Thyroid gland (tissue), 4 donors: Measurements from ENCODE around the gene C4orf50.

Source experiments
- CTCF ChIP-seq, 6 experiments: fragments of 200-600 bp in 3 of 6; fragments of 450-650 bp in 3 of 6; sonication (generic) in 3 of 6; IDR thresholded peaks; one replicate each; pipeline ENCODE4 v1.5.1; 2016 to 2019; ENCODE audit warnings: antibody characterized with exemption in 6 of 6, mild to moderate bottlenecking in 2 of 6, inconsistent platforms in 1 of 6, moderate library complexity in 1 of 6
- POLR2A ChIP-seq, 2 donors: fragments of 450-650 bp; IDR thresholded peaks; one replicate each; pipeline ENCODE4 v1.6.1; 2017; ENCODE audit warnings: antibody characterized with exemption in 2 of 2, mild to moderate bottlenecking in 2 of 2, moderate library complexity in 1 of 2

DNA sequence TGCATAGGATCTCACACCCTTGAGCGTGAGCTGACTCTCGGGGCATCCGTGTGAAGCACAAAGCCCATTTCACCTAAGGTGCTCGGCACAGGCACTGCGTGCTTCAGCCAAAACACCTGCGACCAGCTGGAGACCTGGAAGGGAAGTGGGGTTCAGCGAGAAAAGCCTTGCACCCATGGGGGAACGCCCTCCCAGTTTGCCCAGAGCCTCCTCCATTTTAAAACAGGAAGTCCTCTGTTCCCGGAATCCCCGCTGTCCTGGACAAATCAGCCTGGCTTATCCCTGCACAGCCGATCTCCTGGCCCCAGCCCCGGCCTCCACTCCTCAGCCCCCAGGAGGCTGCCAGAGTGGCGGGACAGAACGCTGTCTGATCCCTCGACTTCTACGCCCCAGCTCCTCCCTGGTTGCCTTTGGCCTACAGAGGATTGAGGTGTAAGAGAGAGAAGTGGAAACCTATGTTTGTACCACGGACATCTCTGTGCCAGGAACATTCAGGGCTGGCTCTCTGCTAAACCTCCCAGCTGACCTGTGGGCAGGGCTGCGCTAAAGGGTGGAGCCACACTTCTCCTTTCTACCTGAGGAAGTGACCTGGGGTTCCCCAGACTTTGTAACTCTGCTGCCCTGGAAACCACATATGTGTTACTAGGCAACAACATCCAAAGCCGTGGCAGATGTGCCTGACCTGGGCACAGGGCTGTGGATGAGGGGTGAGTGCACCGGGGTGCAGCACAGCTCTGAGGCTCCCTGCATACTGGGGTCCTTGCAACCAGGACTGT, 3.8 kb upstream of the C4orf50 start:
- no peak for TF ChIP-seq CTCF (IDR thresholded peaks at IDR 0.05)
- TF ChIP-seq POLR2A (IDR thresholded peaks at IDR 0.05): no peak
